Lower lobe of right lung (tissue), 2 donors: ENCODE data around the gene SLBP. TPM values are rescaled to one million over a fixed set of nuclear protein-coding genes. Genes with fewer than 3 reads are reported as not detected.
A peak's percentile ranks its signal among the peaks of the same experiment; 100 is the strongest.

Experiments used
- ATAC-seq, 2 donors: fragments of 200-7000 bp; cut with Tn5 transposase; one replicate each; pipeline ENCODE4 v1.9.1; 2020 to 2022; ENCODE audit warnings: mild to moderate bottlenecking in 2 of 2, moderate library complexity in 2 of 2
- DNase-seq: peaks from one replicate; pipeline ENCODE4 v3.0.0-alpha.2; 2020
- H3K27ac ChIP-seq: fragments of 200-600 bp; one replicate; pipeline ENCODE4 v1.8.0; 2022
- H3K27me3 ChIP-seq: fragments of 200-600 bp; one replicate; pipeline ENCODE4 v1.8.0; 2022; ENCODE audit warnings: low read depth
- H3K36me3 ChIP-seq: fragments of 200-600 bp; one replicate; pipeline ENCODE4 v1.8.0; 2022; ENCODE audit warnings: mild to moderate bottlenecking
- H3K4me1 ChIP-seq: fragments of 200-600 bp; one replicate; pipeline ENCODE4 v1.8.0; 2022
- H3K4me3 ChIP-seq: fragments of 200-600 bp; one replicate; pipeline ENCODE4 v1.8.0; 2022; ENCODE audit warnings: mild to moderate bottlenecking
- H3K9me3 ChIP-seq: fragments of 200-600 bp; one replicate; pipeline ENCODE4 v1.8.0; 2022
- CTCF ChIP-seq: fragments of 200-600 bp; IDR thresholded peaks from one replicate; pipeline ENCODE4 v1.8.0; 2022; ENCODE audit warnings: antibody characterized with exemption, mild to moderate bottlenecking
- intact Hi-C: fragments of 100-400 bp; cut with DNase I; formaldehyde crosslinking; loops from one replicate; pipeline ENCODE4 v1.11.0; 2022
- total RNA-seq: library from RNA; stranded (reverse); fragmentation: NEBNext Ultra II Directional; extraction: Animal tissue kit (Norgen Biotek cat#: 25700); gene quantifications from one replicate; pipeline ENCODE4 v1.2.1, GENCODE V29; 2021
- donor health status: DM: no; HTN: yes; CAD: no; lungs with severe emphysema.

Gene SLBP
- total RNA-seq, 1 donor from 2014 or later: 31.6 TPM

GRCh38 chr4:1646690-1647089 lies 65.4 kb downstream of the SLBP start:
- intact Hi-C loops: no loop called here
- DNase-seq: no peak
- no peaks in the 10 kb centered on the region for H3K9me3 ChIP-seq
- no peaks in the 10 kb centered on the region for H3K4me1 ChIP-seq
- H3K4me3 ChIP-seq: no peak overlapping the region
- H3K36me3 ChIP-seq: no peaks in the 10 kb centered on the region
- no peak overlapping the region for H3K27ac ChIP-seq
- no peak for ATAC-seq
- TF ChIP-seq CTCF: no peak
- H3K27me3 ChIP-seq: no peaks in the 10 kb centered on the region

GRCh38 chr4:1644891-1645657 lies 67.0 kb downstream of the SLBP start:
- Histone ChIP-seq H3K4me3 (no peak overlapping the region), H3K9me3 (no peaks in the 10 kb centered on the region), H3K27ac (no peak overlapping the region), H3K36me3 (no peaks in the 10 kb centered on the region), H3K4me1 (no peaks in the 10 kb centered on the region), H3K27me3 (no peaks in the 10 kb centered on the region)
- TF ChIP-seq CTCF: no peak
- DNase-seq (no peak), ATAC-seq (peak; percentile 45 to 66)
- intact Hi-C loops: no loop called here

GRCh38 chr4:1643971-1644735 lies 68.0 kb downstream of the SLBP start:
- Histone ChIP-seq H3K9me3 (no peaks in the 10 kb centered on the region), H3K36me3 (no peaks in the 10 kb centered on the region), H3K4me3 (no peak overlapping the region), H3K4me1 (no peaks in the 10 kb centered on the region), H3K27me3 (no peaks in the 10 kb centered on the region), H3K27ac (no peak overlapping the region)
- no peak for ATAC-seq
- intact Hi-C loops: no loop called here
- no peak for TF ChIP-seq CTCF
- no peak for DNase-seq

Other genes starting within 250 kb of the SLBP start
- gene FAM53A, start 28.0 kb downstream of the SLBP start, total RNA-seq: 1.7 TPM
- 30.9 TPM for gene TMEM129, start 9.0 kb upstream of the SLBP start, total RNA-seq
- gene TACC3, start 9.2 kb upstream of the SLBP start, total RNA-seq: 19.3 TPM
- gene FGFR3, start 81.0 kb upstream of the SLBP start, total RNA-seq: 34.2 TPM
- 33.6 TPM for gene LETM1, start 143.8 kb upstream of the SLBP start, total RNA-seq
- gene NSD2, start 159.1 kb upstream of the SLBP start, total RNA-seq: 52.9 TPM